Measurements from ENCODE around the gene CRELD2.

GRCh38 chr22:49958366-49958921, 40.0 kb downstream of the CRELD2 start:
- TF ChIP-seq SPI1 (IDR thresholded peaks at IDR 0.05; ENCODE audit: low read depth, low read length) (no peak), TAF1 (IDR thresholded peaks at IDR 0.05; ENCODE audit: low read depth, low read length) (no peak), POLR2A (IDR thresholded peaks at IDR 0.05; ENCODE audit: low read depth, low read length) (no peak)

All from GM12891 (cell line).